Cardiac septum (tissue), 1 donor: Measurements from ENCODE around the gene KIF20A. TPM values are rescaled to one million over a fixed set of nuclear protein-coding genes. Genes with fewer than 3 reads are reported as not detected.

Experiments
- total RNA-seq: library from RNA; stranded (reverse); fragmentation: NEBNext Ultra II Directional; extraction: Animal tissue kit (Norgen Biotek cat#: 25700); gene quantifications from one replicate; pipeline ENCODE4 v1.2.1, GENCODE V29; 2021
- donor health status: DM: no; HTN: no; CAD: no.

The KIF20A gene
- total RNA-seq, 1 donor from 2014 or later = 0.16 TPM

Other genes with a start within 250 kb of the KIF20A start
- gene FAM13B, start 146.0 kb upstream of the KIF20A start, total RNA-seq = 26.5 TPM
- not detected for gene WNT8A, start 95.1 kb upstream of the KIF20A start, total RNA-seq
- gene NME5, start 39.7 kb upstream of the KIF20A start, total RNA-seq = 2.0 TPM
- gene BRD8, start 482 bp upstream of the KIF20A start, total RNA-seq = 31.9 TPM
- 17.9 TPM for gene CDC23, start 34.2 kb downstream of the KIF20A start, total RNA-seq
- 0.48 TPM for gene GFRA3, start 95.5 kb downstream of the KIF20A start, total RNA-seq
- gene CDC25C, start 152.7 kb downstream of the KIF20A start, total RNA-seq = 0.19 TPM
- 23.8 TPM for gene FAM53C, start 159.2 kb downstream of the KIF20A start, total RNA-seq
- gene KDM3B, start 173.6 kb downstream of the KIF20A start, total RNA-seq = 48.5 TPM